Ovary (tissue), 3 donors: ENCODE measurements around the gene RTP5.

Experiments
- EP300 ChIP-seq: sonication (generic); formaldehyde crosslinking; IDR thresholded peaks from one replicate; pipeline ENCODE4 v1.6.1; 2017; ENCODE audit warnings: antibody characterized with exemption
- POLR2A ChIP-seq: fragments of 450-650 bp; IDR thresholded peaks from one replicate; pipeline ENCODE4 v1.6.1; 2017; ENCODE audit warnings: antibody characterized with exemption, mild to moderate bottlenecking, moderate library complexity
- TF ChIP-seq, protein P1 (sequence below), 3 donors: fragments of 450-650 bp in 2 of 3; fragments of 200-600 bp in 1 of 3; IDR thresholded peaks; one replicate each; pipeline versions ENCODE4 v1.5.1 to v1.8.0; 2016 to 2022; ENCODE audit warnings: antibody characterized with exemption in 3 of 3, mild to moderate bottlenecking in 1 of 3
- donor health status: DM: no; HTN: no; CAD: no.

DNA sequence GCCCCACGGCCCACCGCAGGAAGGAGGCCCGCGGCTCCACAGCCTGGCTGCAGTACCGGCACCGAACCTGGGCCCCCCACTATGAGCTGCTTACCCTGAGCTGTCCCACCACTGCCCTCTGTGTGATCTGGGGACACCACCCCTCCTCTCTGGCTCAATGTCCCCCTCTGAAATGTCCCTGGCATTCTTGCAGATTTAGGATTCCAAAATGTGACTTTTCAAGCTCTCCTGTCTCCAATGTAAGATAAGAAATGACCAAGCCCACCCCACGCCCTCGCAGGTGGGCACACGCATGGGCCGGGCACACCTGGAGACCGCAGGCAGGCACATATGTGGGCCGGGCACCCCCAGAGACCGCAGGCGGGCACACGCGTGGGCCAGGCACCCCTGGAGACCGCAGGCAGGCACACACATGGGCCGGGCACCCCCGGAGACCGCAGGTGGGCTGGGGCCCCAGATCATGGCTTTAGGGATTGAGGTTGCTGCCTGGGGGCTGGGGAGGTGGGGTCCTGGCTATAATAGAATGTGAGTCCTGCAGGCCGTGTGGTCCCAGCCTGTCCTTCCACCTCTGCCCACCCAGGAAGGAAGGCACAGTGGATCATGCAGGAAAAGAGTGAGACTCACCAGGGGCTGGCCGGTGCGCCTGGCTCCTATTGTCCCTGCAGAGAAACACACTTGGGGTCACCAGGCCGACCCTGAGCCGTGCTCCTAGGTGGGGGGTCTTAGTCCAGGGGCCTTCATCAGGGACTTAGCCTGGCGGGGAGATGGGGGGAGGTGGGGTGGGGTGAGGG is 18.0 kb upstream of the RTP5 start:
- TF ChIP-seq EP300 = no peak
- no peak for TF ChIP-seq POLR2A
- TF ChIP-seq, protein P1, sequence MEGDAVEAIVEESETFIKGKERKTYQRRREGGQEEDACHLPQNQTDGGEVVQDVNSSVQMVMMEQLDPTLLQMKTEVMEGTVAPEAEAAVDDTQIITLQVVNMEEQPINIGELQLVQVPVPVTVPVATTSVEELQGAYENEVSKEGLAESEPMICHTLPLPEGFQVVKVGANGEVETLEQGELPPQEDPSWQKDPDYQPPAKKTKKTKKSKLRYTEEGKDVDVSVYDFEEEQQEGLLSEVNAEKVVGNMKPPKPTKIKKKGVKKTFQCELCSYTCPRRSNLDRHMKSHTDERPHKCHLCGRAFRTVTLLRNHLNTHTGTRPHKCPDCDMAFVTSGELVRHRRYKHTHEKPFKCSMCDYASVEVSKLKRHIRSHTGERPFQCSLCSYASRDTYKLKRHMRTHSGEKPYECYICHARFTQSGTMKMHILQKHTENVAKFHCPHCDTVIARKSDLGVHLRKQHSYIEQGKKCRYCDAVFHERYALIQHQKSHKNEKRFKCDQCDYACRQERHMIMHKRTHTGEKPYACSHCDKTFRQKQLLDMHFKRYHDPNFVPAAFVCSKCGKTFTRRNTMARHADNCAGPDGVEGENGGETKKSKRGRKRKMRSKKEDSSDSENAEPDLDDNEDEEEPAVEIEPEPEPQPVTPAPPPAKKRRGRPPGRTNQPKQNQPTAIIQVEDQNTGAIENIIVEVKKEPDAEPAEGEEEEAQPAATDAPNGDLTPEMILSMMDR (IDR thresholded peaks at IDR 0.05) = no peak
